NOMO-1 treated with dmso at 0.1 percent for 144 hours (cell line): Measurements from ENCODE around the gene IPPK.

Source experiments
- DNase-seq: peaks from one replicate; lab custom pipeline; 2025; ENCODE audit not compliant: unreplicated experiment; lab: John Stamatoyannopoulos, UW

Gene IPPK

GRCh38 chr9:92669890-92670708, at the start of gene IPPK:
Gene IPPK (minus strand): TSS chr9:92670131. CDS start chr9:92669988, 143 bp downstream.
- peak; percentile 99 for DNase-seq

GRCh38 chr9:92719028-92719647, 49.2 kb upstream of the IPPK start:
- no peak for DNase-seq

GRCh38 chr9:92718086-92719001, 48.4 kb upstream of the IPPK start:
- no peak for DNase-seq

- no peak for DNase-seq
Observed at GRCh38 chr9:92717201-92718085, 47.5 kb upstream of the IPPK start.

- no peak for DNase-seq
Observed at GRCh38 chr9:92716557-92716956, 46.6 kb upstream of the IPPK start.

GRCh38 chr9:92715488-92716231, 45.7 kb upstream of the IPPK start:
- DNase-seq = no peak

GRCh38 chr9:92714787-92715487, 45.0 kb upstream of the IPPK start:
- DNase-seq = no peak

DNA sequence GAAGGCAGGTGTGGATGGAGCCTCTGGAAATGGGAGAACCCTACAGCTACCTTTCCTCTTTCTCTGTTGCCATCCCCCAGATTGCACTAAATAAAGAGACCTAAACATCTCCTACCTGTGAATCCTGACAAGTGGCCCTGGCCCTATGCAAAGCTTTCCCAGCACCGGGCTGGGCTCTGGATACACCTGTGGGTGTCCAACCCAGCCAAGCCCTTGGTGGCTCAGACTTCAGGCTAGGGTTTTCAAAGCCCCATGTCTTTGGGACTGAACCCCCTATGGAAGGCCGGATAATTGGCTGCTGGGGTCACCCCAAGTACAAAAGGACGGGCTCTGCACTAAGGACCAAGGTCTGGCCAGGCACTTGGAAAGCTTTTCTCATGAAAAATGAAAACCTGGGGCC, 44.1 kb upstream of the IPPK start:
- DNase-seq = no peak

DNA sequence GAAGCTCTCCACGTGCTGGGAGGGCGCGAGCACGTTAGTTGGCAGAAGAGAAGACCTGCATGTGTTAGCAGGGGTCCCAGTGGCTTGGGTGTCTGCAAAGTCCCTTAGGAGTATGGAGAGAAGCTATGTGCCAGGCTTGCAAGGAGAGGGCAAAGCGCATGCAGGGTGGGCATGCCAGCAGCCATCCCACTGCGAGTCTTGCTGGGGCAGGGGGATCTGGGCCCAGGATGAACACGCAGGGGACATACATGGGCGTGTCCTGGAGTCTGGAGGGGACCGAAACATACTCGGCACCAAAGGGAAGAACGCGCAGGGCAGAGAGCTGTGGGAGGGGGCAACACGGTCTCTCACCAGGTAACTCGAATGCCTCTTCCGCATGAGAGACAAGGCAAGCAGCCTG, 43.6 kb upstream of the IPPK start:
- DNase-seq = no peak

- no peak for DNase-seq
Observed at GRCh38 chr9:92712767-92713166, 42.8 kb upstream of the IPPK start.

- peak; percentile 20 for DNase-seq
Observed at GRCh38 chr9:92711844-92712243, 41.9 kb upstream of the IPPK start.

- no peak for DNase-seq
Observed at GRCh38 chr9:92711146-92711545, 41.2 kb upstream of the IPPK start.

- DNase-seq = no peak
Observed at GRCh38 chr9:92710368-92710767, 40.4 kb upstream of the IPPK start.

GRCh38 chr9:92709954-92710353, 40.0 kb upstream of the IPPK start:
- DNase-seq = no peak

DNA sequence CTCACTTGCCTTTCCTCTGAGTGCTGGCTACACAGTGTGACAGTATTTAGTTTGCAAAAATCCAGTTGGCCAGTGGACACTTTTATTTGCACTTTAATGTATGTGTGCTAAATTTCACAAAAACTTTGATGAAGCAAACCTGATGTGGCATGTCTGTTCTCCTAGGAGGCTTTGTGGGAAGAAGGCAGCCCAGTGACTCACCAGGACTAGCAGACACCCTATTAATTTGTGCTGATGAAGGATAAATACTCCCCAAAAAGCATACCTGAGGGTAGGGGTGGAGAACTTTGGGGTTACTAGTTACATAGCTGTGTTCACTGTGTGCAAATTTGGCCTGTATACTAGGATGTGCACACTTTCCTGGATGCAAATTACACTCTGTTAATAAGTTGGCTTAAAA, 39.3 kb upstream of the IPPK start:
- DNase-seq = no peak

GRCh38 chr9:92707530-92707929, 37.6 kb upstream of the IPPK start:
- no peak for DNase-seq

- no peak for DNase-seq
Observed at GRCh38 chr9:92706218-92706940, 36.4 kb upstream of the IPPK start.

DNA sequence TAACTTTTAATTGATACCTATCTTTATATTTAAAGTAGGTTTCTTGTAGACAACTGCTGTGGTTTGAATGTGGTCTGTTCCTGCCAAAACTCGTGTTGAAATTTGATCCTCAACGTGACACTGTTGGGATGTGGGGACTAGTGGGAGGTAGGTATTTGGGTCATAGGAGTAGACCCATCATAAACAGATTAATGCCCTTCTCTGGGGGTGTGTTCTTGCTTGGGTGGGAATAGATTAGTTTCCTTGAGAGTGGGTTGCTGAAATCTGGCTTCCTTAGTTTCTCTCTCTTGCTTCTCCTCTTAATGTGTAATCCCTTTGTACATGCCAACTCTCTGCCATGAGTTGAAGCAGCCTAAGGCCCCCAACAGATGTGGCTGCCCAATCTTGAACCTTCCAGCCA, 34.6 kb upstream of the IPPK start:
- DNase-seq = no peak

- DNase-seq = no peak
Observed at GRCh38 chr9:92696619-92697018, 26.7 kb upstream of the IPPK start.
